HG02870 (cell line): ENCODE measurements around the gene EDARADD.
"Not testable (repeated sequence)": the region's sequence is repeated elsewhere in the genome, so short reads cannot be mapped to it uniquely, and the experiment has no call there.

Experiments used
- ATAC-seq: cut with Tn5 transposase; IDR thresholded peaks from one replicate; pipeline ENCODE4 v1.9.1; 2021; ENCODE audit warnings: mild to moderate bottlenecking, moderate library complexity; ENCODE audit not compliant: unreplicated experiment

The EDARADD gene

DNA sequence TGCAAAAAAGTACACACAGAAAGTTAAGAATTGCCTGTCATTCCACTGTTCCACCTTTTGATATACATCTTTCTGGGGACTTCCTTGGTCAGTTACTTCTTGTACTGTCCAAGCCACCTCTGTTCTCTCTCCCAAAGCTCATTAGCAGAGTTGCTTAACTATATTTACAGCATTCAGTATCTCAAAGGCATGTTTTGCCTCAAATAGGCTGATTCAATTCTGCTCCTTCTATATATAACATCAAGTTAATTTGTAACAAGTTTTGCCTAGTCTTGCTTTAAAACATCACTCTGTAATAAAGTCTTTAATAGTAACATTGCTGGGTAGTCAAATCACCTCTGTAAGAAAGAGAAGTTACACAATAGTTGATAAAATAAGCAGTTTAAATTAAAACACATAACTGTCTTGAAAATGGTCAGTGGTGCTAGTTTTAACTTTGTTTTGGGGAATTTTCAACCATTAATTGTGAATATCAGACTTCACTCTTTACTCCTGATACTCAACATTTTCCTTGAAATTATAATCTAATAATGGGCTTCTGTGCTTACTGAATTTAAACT lies 35.7 kb downstream of the EDARADD start:
- ATAC-seq, result no peak

DNA sequence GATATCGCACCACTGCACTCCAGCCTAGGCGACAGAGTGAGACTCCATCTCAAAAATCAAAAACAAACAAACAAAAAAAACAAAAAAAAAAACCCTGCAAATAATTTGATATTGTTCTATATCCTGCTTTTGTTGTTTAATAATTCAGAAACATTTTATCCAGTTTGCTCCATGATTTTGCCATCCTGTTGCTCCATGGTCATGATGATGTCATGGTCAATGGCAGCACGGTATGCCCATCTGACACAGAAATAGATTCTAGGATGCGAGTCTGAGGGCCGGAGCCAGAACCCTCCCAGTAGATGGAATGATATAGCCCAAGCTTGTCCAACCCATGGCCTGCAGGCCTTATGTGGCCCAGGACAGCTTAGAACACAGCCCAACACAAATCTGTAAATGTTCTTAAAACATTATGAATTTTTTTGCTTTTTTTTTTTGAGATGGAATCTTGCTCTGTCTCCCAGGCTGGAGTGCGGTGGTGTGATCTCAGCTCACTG lies 39.8 kb downstream of the EDARADD start:
- ATAC-seq, result no peak

DNA sequence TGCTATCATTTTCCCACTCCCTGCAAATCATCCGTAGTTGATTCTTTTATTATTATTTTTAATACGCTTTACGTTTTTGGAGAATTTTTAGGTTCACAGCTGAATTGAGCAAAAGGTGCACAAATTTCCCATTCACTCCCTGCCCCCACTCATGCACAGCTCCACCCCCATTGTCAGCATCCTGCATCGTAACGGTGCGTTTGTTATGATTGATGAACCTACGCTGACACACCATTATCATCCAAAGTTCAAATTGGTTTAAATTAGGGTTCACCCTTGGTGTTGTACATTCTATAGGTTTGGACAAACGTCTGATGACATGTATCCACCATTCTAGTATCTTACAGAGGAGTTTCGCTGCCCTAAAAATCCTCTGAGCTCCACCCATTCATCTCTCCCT lies 44.5 kb downstream of the EDARADD start:
- ATAC-seq, result no peak

DNA sequence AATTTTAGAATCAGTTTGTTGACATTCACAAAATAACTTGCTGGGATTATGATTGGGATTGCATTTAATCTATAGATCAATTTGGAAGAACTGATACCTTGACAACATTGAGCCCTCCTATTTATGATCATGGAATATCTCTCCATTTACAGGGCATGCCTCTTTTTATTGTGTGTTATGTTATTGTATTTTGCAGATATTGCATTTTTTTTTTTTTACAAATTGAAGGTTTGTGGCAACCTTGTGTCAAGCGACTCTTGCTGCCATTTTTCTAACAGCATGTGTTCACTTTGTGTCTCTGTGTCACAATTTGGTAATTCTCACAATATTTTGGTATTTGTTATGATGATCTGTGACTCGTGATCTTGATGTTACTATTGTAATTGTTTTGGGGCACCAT lies 46.3 kb downstream of the EDARADD start:
- no peak for ATAC-seq

GRCh38 chr1:236450779-236451178 lies 56.7 kb downstream of the EDARADD start:
- no peak for ATAC-seq

DNA sequence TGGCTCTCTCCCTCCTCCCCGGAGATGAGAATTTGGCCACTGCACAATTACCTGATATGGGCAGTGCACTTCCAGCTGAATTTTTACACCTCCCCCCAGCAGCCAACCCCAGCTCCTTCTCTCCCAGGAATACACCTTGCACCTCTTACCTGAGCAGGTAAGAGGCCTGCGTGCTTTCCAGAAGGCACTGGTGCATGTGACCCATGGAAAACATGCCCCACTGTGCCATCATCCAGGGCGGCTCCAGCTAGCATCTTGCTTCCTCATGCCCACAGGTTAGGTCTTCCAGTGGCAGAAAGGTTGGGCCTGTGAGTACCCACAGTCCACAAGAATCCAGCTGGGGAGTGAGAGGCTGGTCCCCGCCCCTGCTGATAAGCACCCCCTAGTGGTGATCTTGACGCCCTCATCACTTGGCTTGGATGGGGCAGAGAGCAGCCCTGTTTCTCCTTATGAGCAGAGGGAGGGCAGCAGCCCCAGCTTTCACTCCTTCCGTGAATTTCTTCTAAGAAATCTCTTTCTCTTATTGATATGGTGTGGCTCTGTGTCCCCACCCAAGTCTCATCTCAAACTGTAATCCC lies 57.8 kb downstream of the EDARADD start:
- no peak for ATAC-seq

DNA sequence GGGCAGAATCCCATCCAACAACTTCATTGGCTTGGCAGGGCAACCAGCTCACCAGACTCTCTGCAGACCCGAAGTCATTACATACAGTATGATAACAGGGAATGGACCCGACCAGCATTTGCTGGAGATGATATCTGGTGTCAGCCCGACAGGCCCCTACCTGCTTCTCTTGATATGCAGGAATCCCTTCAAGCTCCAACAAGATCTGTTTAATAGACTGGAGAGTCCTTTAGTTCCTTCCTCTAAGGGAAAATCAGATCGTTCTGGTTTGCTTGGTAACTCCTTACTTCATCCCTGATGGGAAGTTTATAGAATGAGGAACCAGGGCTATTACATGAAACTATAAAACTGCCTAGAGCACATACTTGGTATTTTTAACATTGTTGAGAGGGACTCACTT lies 61.2 kb downstream of the EDARADD start:
- ATAC-seq, result no peak

DNA sequence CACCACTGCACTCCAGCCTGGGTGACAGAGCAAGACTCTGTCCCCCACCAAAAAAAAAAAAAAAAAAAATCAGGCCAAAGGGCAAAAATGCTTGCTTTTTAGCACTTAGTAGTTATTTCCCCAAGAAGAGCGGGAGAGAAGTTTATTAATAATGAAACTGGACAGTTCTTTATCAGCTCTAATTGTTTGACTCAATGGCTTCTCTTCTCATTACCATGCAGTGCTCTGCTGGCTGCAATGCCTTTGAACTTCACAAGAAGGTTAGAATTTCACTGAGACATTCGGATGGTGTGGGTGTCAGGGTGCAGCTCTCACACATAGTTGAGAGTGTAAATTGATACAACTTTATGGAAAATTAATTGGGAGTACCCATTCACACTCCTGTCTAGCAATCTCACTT lies 63.7 kb downstream of the EDARADD start:
- peak; percentile 80 for ATAC-seq

DNA sequence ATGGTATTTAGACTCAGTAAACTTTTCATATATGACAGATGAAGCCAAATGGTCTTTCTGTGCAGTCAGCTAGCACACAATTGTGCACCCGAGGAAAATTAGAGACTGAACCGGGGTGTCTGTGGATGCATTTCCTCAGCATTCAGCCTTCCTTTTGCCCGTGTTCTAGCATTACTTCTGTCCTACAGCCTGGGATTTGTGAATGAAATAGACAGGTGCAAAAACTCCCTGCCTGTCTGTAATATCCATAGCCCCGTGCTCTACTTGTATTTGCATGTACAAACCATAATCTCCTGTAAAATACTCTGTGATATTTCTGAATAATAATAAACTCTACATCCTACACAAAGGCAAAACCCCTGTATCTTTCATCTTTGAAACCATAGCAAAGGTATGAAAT lies 64.9 kb downstream of the EDARADD start:
- no peak for ATAC-seq

- ATAC-seq, result no peak
These were observed 66.0 kb downstream of the EDARADD start for GRCh38 chr1:236460103-236460502.

GRCh38 chr1:236464197-236464596 lies 70.1 kb downstream of the EDARADD start:
- ATAC-seq, result not testable (repeated sequence)

GRCh38 chr1:236465231-236465958 lies 71.3 kb downstream of the EDARADD start:
- ATAC-seq, result peak; percentile 42

DNA sequence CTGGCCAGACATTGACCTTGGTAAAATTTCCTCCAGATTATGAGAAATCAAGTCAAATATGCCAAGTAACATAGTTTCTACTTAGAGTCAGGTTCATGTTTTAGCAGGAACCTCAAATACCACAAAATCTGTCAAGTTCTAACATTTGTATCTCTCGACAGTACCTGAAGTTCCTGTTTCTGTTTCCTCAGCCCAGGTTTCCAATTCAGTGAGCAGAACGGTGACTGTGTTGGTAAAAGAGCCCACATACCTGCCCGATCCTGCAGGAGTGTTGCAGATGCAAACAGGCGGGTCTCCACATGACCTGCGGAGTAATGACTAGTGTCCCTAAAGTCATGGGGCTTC lies 71.8 kb downstream of the EDARADD start:
- peak; percentile 88 for ATAC-seq

DNA sequence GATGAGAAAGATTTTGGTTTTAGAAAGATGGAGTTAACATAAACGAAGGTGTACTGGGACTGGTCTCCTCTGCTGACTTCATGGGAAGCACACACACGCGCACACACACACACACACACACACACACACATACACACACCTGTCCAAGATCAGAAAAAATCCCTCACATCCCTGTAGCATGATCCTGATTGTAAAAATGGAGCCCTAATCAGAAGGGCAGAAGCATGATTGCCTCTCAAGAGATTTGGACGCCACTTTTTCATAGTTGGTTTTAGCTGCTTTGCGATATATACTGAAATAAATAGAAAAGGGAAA lies 73.2 kb downstream of the EDARADD start:
- no peak for ATAC-seq

GRCh38 chr1:236468625-236469024 lies 74.5 kb downstream of the EDARADD start:
- ATAC-seq, result no peak

GRCh38 chr1:236469466-236469865 lies 75.4 kb downstream of the EDARADD start:
- no peak for ATAC-seq

GRCh38 chr1:236471096-236471495 lies 77.0 kb downstream of the EDARADD start:
- ATAC-seq, result no peak

- no peak for ATAC-seq
These were observed 77.6 kb downstream of the EDARADD start for GRCh38 chr1:236471653-236472052.

DNA sequence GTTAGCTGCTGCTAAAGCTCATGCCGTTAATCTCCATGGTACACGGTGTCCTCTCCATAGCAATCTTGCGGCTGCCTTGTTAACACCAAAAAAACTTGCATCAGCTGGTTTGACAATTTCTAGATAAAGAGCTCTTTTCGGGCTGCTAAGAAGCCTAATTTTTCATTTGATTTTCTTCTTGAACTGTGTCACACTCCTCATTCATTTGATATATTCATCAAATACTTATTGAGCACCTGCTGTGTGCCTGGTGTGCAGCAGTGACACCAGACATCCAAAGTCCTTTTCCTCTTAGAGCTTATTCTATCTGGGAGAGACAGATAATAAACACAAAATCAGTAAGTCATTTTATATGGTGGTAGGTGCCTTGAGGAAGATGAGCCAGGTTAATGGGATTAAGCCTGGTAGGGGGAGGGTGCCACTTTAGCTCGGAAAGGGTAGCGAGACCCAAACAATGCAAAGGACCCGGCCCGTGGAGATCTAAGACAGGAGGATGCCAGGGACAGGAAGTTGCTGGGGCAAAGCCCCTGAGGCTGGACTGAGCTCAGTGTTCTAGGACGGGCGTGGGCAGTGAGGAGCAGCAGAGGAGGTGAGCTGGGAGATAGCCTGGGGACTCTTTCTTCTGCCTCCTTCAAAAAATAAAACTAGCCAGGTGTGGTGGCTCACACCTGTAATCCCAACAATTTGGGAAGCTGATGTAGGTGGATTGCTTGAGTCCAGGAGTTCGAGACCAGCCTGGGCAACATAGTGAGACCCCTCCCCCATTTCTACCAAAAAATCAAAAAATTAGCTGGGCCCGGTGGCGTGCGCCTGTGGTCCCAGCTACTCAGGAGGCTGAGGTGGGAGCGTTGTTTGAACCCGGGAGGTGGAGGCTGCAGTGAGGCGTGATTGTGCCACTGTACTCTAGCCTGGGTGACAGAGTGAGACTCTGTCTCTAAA lies 79.0 kb downstream of the EDARADD start:
- ATAC-seq, result no peak

DNA sequence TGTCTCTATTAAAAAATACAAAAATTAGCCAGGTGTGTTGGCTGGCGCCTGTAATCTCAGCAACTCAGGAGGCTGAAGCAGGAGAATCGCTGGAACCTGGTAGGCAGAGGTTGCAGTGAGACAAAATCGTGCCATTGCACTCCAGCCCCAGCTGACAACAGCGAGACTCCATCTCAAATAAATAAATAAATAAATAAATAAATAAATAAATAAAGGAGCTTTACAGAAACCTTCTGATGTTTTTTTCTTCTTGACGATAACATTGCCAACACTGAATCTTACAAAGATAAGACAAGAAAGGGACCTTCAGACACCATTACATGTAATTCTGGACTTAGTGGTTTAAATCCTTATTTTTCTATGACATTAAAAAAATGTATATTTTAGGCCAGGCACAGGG lies 81.9 kb downstream of the EDARADD start:
- no peak for ATAC-seq

GRCh38 chr1:236480758-236481436 lies 86.8 kb downstream of the EDARADD start:
- no peak for ATAC-seq
